Measurements from ENCODE around the gene STUM. TPM values are rescaled to one million over a fixed set of nuclear protein-coding genes. Genes with fewer than 3 reads are reported as not detected.

STUM gene
- total RNA-seq, 1 donor from 2014 or later: 0.86 TPM

- Mint-ChIP-seq H3K27ac (ENCODE audit: unreplicated experiment) (peak overlapping the region; percentile 51), H3K36me3 (ENCODE audit: low read depth) (no peaks in the 10 kb centered on the region), H3K4me1 (peaks cover 17% of the 10 kb centered on the region), H3K27me3 (ENCODE audit: low read depth) (no peaks in the 10 kb centered on the region), H3K9me3 (no peaks in the 10 kb centered on the region), H3K4me3 (no peak overlapping the region)
- no peak for DNase-seq (ENCODE audit: low read depth, low spot score)
- no peak for TF ChIP-seq CTCF (conservative IDR thresholded peaks at IDR 0.05)
Observed at GRCh38 chr1:226574044-226574443, 25.5 kb downstream of the STUM start.

- peak overlapping the region; percentile 68 for H3K27ac Mint-ChIP-seq (ENCODE audit: unreplicated experiment)
- DNase-seq (ENCODE audit: low read depth, low spot score): no peak
- H3K4me3 Mint-ChIP-seq: no peak overlapping the region
- no peaks in the 10 kb centered on the region for H3K36me3 Mint-ChIP-seq (ENCODE audit: low read depth)
- H3K27me3 Mint-ChIP-seq (ENCODE audit: low read depth): no peaks in the 10 kb centered on the region
- no peak for TF ChIP-seq CTCF (conservative IDR thresholded peaks at IDR 0.05)
- H3K9me3 Mint-ChIP-seq: no peaks in the 10 kb centered on the region
- H3K4me1 Mint-ChIP-seq: peaks cover 15% of the 10 kb centered on the region
Observed at GRCh38 chr1:226574591-226575435, 26.2 kb downstream of the STUM start.

- Mint-ChIP-seq H3K27me3 (ENCODE audit: low read depth) (no peaks in the 10 kb centered on the region), H3K36me3 (ENCODE audit: low read depth) (no peaks in the 10 kb centered on the region), H3K9me3 (no peaks in the 10 kb centered on the region), H3K27ac (ENCODE audit: unreplicated experiment) (no peak overlapping the region), H3K4me1 (peaks cover 10% of the 10 kb centered on the region), H3K4me3 (no peak overlapping the region)
- no peak for TF ChIP-seq CTCF (conservative IDR thresholded peaks at IDR 0.05)
- DNase-seq (ENCODE audit: low read depth, low spot score): no peak
Observed at GRCh38 chr1:226575436-226575720, 26.8 kb downstream of the STUM start.

GRCh38 chr1:226575739-226576378, 27.3 kb downstream of the STUM start:
- no peaks in the 10 kb centered on the region for H3K36me3 Mint-ChIP-seq (ENCODE audit: low read depth)
- DNase-seq (ENCODE audit: low read depth, low spot score): no peak
- no peak overlapping the region for H3K4me3 Mint-ChIP-seq
- peaks cover 10% of the 10 kb centered on the region for H3K4me1 Mint-ChIP-seq
- no peaks in the 10 kb centered on the region for H3K9me3 Mint-ChIP-seq
- no peak overlapping the region for H3K27ac Mint-ChIP-seq (ENCODE audit: unreplicated experiment)
- no peak for TF ChIP-seq CTCF (conservative IDR thresholded peaks at IDR 0.05)
- no peaks in the 10 kb centered on the region for H3K27me3 Mint-ChIP-seq (ENCODE audit: low read depth)

GRCh38 chr1:226576601-226577000, 28.0 kb downstream of the STUM start:
- no peak for DNase-seq (ENCODE audit: low read depth, low spot score)
- H3K27ac Mint-ChIP-seq (ENCODE audit: unreplicated experiment): no peak overlapping the region

More at GRCh38 chr1:226576601-226577000, 28.0 kb downstream of the STUM start:
- Mint-ChIP-seq H3K4me1 (peaks cover 10% of the 10 kb centered on the region), H3K4me3 (no peak overlapping the region), H3K9me3 (no peaks in the 10 kb centered on the region), H3K36me3 (ENCODE audit: low read depth) (no peaks in the 10 kb centered on the region), H3K27me3 (ENCODE audit: low read depth) (no peaks in the 10 kb centered on the region)
- no peak for TF ChIP-seq CTCF (conservative IDR thresholded peaks at IDR 0.05)
